RWPE1 (cell line): Measurements from ENCODE around the gene SLC26A1.

ENCODE experiments used
- CTCF ChIA-PET: fragments of 350-600 bp; sonication (Branson Sonifier 250); formaldehyde crosslinking; extraction: SDS; loops from one replicate; lab custom pipeline; 2021; lab: Yijun Ruan, JAX
- POLR2A ChIA-PET: fragments of 400-600 bp; formaldehyde crosslinking; extraction: SDS; loops from one replicate; lab custom pipeline; 2020; ENCODE audit warnings: antibody characterized with exemption; ENCODE audit not compliant: low non-redundant PET; lab: Yijun Ruan, JAX
- DNase-seq: peaks from one replicate; pipeline ENCODE4 v3.0.0; 2012; ENCODE audit warnings: low spot score
- H3K27ac ChIP-seq: fragments of 450-650 bp; 2 replicates; pipeline ENCODE4 v1.5.1; 2017
- CTCF ChIP-seq: fragments of 450-650 bp; conservative IDR thresholded peaks from 2 replicates; pipeline ENCODE4 v1.5.1; 2017; ENCODE audit warnings: low read depth, mild to moderate bottlenecking

The SLC26A1 gene

GRCh38 chr4:953574-953915, 39.7 kb downstream of the SLC26A1 start:
- CTCF ChIA-PET: no interaction called here
- TF ChIP-seq CTCF: no peak
- POLR2A ChIA-PET: no interaction called here
- DNase-seq: no peak
- no peak overlapping the region for H3K27ac ChIP-seq

GRCh38 chr4:952881-953573, 40.2 kb downstream of the SLC26A1 start:
- H3K27ac ChIP-seq: no peak overlapping the region
- POLR2A ChIA-PET: no interaction called here
- CTCF ChIA-PET: no interaction called here
- TF ChIP-seq CTCF: no peak
- DNase-seq: no peak

GRCh38 chr4:951594-952468, 41.4 kb downstream of the SLC26A1 start:
- ChIA-PET POLR2A (no interaction called here), CTCF (interaction anchor here (0.6 kb wide), 1 partner anchor 46 kb away, joined by 3 read pairs; no protein-coding TSS in a partner anchor)
- H3K27ac ChIP-seq: no peak overlapping the region
- TF ChIP-seq CTCF: no peak
- DNase-seq: no peak

- ChIA-PET POLR2A (no interaction called here), CTCF (interaction anchor here (0.6 kb wide), 2 partner anchors 45 to 70 kb away, joined by 3 to 4 read pairs; no protein-coding TSS in a partner anchor)
- no peak for TF ChIP-seq CTCF
- no peak overlapping the region for H3K27ac ChIP-seq
- DNase-seq: no peak
Measured at GRCh38 chr4:951186-951585, 42.0 kb downstream of the SLC26A1 start.

GRCh38 chr4:950136-951020, 42.8 kb downstream of the SLC26A1 start:
- ChIA-PET CTCF (interaction anchor here (0.6 kb wide), 1 partner anchor 69 kb away, joined by 4 read pairs; no protein-coding TSS in a partner anchor), POLR2A (no interaction called here)
- no peak for DNase-seq
- H3K27ac ChIP-seq: no peak overlapping the region
- no peak for TF ChIP-seq CTCF

- POLR2A ChIA-PET: no interaction called here
- CTCF ChIA-PET: no interaction called here
Measured at GRCh38 chr4:949656-950055, 43.5 kb downstream of the SLC26A1 start.

More at GRCh38 chr4:949656-950055, 43.5 kb downstream of the SLC26A1 start:
- TF ChIP-seq CTCF: no peak
- no peak for DNase-seq
- H3K27ac ChIP-seq: no peak overlapping the region
